ENCODE results near the gene CDPF1. TPM values are rescaled to one million over a fixed set of nuclear protein-coding genes. Genes with fewer than 3 reads are reported as not detected.

Gene CDPF1, protein sequence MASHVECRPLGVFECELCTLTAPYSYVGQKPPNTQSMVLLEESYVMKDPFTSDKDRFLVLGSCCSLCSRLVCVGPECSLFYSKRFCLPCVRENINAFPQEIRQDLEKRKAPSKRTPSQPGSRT
- 10 to 100 TPM; 13.1 to 14.9 TPM for total RNA-seq

DNA sequence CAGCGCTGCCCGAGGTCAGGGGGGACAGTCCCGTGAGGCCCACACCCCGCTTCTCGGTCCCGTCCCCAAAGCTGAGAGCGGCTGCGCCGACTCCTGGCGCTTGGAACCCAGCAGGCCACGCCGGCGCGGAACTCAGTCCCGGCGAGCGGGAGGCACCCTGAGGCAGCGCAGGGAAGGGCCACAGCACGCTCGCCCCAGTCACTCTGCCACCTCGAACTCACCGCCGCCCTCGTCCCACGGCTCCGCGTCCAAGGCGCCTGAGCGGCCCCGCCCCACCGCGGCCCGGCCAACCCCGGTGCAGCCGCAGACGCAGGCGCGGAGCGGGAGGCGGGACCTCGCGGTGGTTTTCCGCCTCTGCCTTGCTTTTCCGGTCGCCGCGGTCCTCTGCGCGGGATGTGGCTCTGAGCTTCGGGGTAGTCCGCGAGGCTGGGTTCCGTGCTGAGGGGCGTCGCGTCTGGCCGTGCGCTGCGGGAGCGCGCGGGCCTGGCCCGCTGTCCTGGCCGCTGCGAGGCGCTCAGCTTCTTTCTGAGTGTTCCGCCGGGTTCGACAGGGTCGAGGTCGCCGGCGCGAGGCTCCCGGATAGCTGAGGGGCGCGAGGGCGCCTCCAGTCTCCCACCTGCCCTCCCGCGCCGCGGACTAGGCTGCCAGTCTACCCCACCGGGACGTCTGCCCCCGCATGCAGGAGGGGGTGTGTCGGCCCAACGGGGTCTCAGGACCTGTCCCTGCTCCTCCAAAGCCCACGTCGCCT, at the start of gene CDPF1:
CDPF1 (minus strand) TSS at position 259 of the 748 bp plus-strand sequence. CDS start 2,009 bp downstream, outside the sequence.
- no peaks in the 10 kb centered on the region for H3K27me3 Mint-ChIP-seq (ENCODE audit: low read depth)
- ATAC-seq (replicated peaks in 1 of 2) (peak; percentile 90 to 95), DNase-seq (peak; percentile 94 to 95)
- peaks cover 1 to 4% of the 10 kb centered on the region in 2 donors for H3K9me3 Mint-ChIP-seq
- peak within 1 kb of the TSS; percentile 74 for H3K27ac Mint-ChIP-seq
- H3K4me1 Mint-ChIP-seq (ENCODE audit: low read depth) = peaks cover 34% of the 10 kb centered on the region
- peaks cover 1 to 3% of the 10 kb centered on the region in 2 donors for H3K36me3 Mint-ChIP-seq (ENCODE audit: insufficient read depth in 2 of 2)
- peak within 1 kb of the TSS; percentile 86 to 89 for H3K4me3 Mint-ChIP-seq

DNA sequence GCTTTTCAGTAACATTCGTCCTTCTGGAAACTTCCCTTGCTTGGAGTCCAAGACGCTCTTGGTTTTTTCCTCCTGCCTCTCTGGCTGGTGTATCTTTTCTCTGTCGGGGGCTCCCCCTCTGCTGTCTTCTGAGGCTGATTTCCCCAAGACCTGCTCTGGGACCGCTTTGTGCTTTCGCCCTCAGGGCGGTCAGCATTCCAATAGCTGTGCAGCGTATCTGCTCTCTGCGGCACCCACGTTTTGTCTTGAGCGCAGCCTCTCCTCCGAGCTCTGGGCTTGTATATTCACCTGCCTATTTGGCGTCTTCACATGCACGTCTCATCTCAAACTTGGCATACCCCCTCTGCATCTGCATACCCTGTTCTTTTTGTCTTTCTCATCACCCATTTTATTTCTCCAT, 49.0 kb upstream of the CDPF1 start:
- H3K4me3 Mint-ChIP-seq = peak overlapping the region; percentile 42 to 94
- no peaks in the 10 kb centered on the region for H3K9me3 Mint-ChIP-seq
- no peaks in the 10 kb centered on the region for H3K27me3 Mint-ChIP-seq (ENCODE audit: low read depth)
- H3K36me3 Mint-ChIP-seq (ENCODE audit: insufficient read depth in 2 of 2) = peaks cover 23 to 34% of the 10 kb centered on the region in 2 donors
- ATAC-seq (replicated peaks in 1 of 2) (no peak), DNase-seq (no peak)
- H3K27ac Mint-ChIP-seq = no peak overlapping the region
- H3K4me1 Mint-ChIP-seq (ENCODE audit: low read depth) = peaks cover 47% of the 10 kb centered on the region

DNA sequence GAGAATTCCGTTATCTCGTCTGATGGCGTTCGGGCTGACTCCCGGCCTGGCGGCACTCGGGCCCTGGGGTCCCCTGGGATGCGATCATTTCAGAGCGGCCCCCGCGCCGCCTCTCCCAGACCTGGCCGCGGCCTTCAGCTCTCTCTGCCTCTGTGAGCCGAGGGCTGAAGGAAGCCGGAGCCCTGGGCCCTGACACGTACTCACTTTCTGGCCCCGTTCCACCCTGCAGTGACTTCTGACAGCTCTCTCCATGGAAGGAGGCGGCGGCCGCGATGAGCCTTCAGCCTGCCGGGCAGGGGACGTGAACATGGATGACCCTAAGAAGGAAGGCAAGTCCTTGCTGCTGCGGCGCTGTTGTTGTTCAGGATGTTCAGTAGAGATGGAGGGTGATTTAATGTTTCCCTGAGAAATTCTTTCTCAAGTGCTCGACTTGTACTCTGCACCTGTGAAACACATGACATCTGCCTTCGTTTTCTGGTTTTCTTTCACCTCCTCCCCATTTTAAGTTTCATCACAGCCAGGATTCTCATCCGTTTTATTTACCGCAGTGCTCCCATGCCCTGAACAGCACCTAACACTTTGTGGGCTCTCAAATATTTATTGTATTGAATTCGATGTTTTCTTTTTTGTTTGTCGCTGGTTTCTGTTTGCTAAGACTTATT, 47.2 kb upstream of the CDPF1 start:
- DNase-seq (peak; percentile 21 to 28), ATAC-seq (replicated peaks in 1 of 2) (peak; percentile 13 to 16)
- peaks cover 21 to 29% of the 10 kb centered on the region in 2 donors for H3K36me3 Mint-ChIP-seq (ENCODE audit: insufficient read depth in 2 of 2)
- H3K27ac Mint-ChIP-seq = peak overlapping the region; percentile 80
- peak overlapping the region; percentile 94 to 98 for H3K4me3 Mint-ChIP-seq
- no peaks in the 10 kb centered on the region for H3K27me3 Mint-ChIP-seq (ENCODE audit: low read depth)
- H3K4me1 Mint-ChIP-seq (ENCODE audit: low read depth) = peaks cover 47% of the 10 kb centered on the region
- no peaks in the 10 kb centered on the region for H3K9me3 Mint-ChIP-seq

DNA sequence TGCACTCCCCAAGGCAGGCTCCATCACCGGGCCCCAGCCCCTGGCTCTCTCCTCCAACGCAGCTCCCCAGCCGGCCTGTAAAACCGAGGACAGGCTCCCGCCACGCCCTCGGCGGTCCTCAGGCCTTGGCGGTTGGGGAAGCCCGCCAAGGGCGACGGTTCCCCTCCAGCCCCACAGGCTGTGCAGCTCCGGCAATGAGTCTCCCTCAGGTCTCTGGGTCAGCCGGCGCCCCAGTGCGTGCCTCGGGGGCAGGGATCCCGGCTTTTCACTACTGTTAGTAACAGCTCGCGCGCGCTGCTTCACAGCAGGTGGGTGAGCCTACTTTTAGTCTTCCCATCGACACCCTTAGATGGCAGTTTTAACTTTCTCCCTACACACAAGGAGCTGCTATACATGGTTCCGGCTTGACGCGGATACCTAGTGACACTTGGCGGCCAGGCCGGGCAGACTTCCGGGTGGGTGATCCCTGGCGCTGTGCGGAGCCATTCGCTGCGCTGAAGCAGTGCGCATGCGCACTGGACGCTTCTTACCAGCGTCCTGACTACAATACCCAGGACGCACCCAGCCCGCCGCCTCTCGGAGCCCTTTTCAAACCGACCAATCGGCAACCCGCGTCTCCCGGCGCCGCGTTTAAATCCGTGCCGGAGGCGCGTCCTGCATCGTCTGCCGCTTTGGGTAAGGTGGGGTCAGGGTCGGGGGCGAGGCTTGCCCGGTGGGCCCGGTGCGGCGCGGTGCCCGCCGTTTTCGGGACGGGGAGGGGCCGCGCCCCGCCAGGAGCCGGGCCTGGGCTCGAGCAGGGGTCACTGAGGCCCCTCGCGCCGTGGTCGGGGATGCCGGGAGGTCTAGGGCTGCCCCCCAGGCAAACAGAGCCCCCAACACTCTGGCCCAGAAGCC, 46.4 kb upstream of the CDPF1 start, which contains the start of gene GTSE1:
GTSE1 (plus strand) TSS at position 614 of the 894 bp plus-strand sequence. CDS start 531 bp downstream, outside the sequence.
- peaks cover 23 to 31% of the 10 kb centered on the region in 2 donors for H3K36me3 Mint-ChIP-seq (ENCODE audit: insufficient read depth in 2 of 2)
- DNase-seq (peak; percentile 97), ATAC-seq (replicated peaks in 1 of 2) (peak; percentile 98)
- H3K4me1 Mint-ChIP-seq (ENCODE audit: low read depth) = peaks cover 47% of the 10 kb centered on the region
- no peaks in the 10 kb centered on the region for H3K9me3 Mint-ChIP-seq
- no peaks in the 10 kb centered on the region for H3K27me3 Mint-ChIP-seq (ENCODE audit: low read depth)
- H3K27ac Mint-ChIP-seq = peak within 1 kb of the TSS; percentile 97
- H3K4me3 Mint-ChIP-seq = peak within 1 kb of the TSS; percentile 94 to 98

DNA sequence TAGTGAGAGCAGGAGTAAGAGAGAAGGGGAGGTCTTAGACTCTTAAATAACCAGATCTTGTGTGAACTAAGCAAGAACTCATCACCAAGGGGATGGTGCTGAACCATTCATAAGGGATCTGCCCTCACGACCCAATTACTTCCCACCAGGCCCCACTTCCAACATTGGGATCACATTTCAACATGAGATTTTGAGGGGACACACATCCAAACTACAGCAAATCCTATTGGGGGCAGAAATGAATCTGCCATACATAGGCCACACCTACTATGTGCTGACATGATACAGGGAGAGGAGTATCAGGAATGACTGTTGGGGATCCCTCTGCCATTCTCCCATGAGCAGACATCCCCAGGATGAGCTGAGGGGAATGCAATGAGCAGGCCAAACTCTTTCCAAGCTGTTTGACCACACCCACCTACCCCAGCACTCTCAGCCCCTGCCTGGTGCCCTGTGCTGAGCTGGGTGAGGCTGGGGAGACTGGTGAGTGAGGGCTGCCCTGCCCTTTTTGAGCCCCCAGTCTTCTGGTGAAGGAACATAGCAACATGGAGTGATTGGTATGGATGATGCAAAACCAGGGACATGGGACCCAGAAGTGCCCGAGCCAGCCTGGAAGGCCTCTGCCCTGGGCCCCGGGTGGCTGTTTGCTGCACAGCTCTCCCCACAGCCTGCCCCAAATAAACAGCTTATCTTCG, 45.3 kb upstream of the CDPF1 start:
- H3K4me3 Mint-ChIP-seq = peak overlapping the region; percentile 94 to 98
- ATAC-seq (replicated peaks in 1 of 2) (no peak), DNase-seq (no peak)
- H3K27ac Mint-ChIP-seq = no peak overlapping the region
- peaks cover 45% of the 10 kb centered on the region for H3K4me1 Mint-ChIP-seq (ENCODE audit: low read depth)
- H3K27me3 Mint-ChIP-seq (ENCODE audit: low read depth) = no peaks in the 10 kb centered on the region
- no peaks in the 10 kb centered on the region for H3K9me3 Mint-ChIP-seq
- H3K36me3 Mint-ChIP-seq (ENCODE audit: insufficient read depth in 2 of 2) = peaks cover 19 to 25% of the 10 kb centered on the region in 2 donors

DNA sequence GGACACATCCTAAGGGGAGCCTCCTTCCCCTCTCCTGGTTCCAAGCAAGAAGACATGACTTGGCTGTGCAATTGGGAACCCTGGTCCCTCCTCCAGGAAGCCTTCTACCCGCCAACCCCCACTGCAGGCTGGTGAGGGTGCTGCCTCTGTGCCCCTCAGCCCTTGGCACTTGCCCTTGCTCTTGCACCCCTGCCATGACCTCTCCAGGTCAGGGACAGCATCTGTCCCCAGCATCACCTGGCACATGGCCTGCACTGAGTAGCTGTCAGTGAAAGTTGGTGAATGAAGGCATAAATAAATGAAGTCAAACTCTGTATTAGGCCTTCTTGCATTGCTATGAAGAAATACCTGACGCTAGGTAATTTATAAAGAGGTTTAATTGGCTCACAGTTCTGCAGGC, 44.7 kb upstream of the CDPF1 start:
- H3K4me3 Mint-ChIP-seq = peak overlapping the region; percentile 94 to 98
- H3K9me3 Mint-ChIP-seq = no peaks in the 10 kb centered on the region
- peaks cover 18 to 22% of the 10 kb centered on the region in 2 donors for H3K36me3 Mint-ChIP-seq (ENCODE audit: insufficient read depth in 2 of 2)
- no peak for DNase-seq
- H3K27me3 Mint-ChIP-seq (ENCODE audit: low read depth) = no peaks in the 10 kb centered on the region
- H3K4me1 Mint-ChIP-seq (ENCODE audit: low read depth) = peaks cover 44% of the 10 kb centered on the region
- H3K27ac Mint-ChIP-seq = no peak overlapping the region
- no peak for ATAC-seq (replicated peaks in 1 of 2)

DNA sequence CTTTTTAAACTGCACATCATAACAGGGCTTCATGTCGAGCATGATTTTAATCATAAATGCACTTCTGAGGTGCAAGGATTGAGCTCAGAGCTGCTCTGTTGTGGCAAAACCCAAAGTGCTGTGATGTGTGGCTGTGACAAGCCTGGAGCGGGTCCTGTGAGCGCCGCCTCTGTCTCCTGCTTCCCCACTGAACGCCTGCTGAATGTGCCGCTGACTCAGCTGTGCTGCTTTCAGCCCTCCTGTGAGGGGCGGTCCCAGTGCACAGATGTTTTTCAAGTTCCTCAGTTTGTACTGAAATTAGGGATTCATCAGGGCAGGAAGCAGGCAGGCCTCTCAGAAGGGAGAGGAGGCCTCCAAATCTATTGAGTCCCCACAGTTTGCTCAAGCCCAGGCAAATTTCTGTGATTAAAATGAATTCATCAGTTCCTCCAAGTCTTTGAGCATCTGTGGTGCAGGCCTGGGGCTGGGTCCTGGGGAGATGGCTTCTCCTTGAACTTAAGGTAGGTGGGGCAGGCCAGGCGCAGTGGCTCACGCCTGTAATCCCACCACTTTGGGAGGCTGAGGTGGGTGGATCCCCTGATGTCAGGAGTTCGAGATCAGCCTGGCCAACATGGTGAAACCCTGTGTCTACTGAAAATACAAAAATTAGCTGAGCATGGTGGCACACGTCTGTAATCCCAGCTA, 43.6 kb upstream of the CDPF1 start:
- ATAC-seq (replicated peaks in 1 of 2) (no peak), DNase-seq (peak in 1 of 2 donors; percentile 45)
- peaks cover 11 to 12% of the 10 kb centered on the region in 2 donors for H3K36me3 Mint-ChIP-seq (ENCODE audit: insufficient read depth in 2 of 2)
- H3K27me3 Mint-ChIP-seq (ENCODE audit: low read depth) = no peaks in the 10 kb centered on the region
- no peak overlapping the region for H3K4me3 Mint-ChIP-seq
- H3K27ac Mint-ChIP-seq = no peak overlapping the region
- no peaks in the 10 kb centered on the region for H3K9me3 Mint-ChIP-seq
- peaks cover 42% of the 10 kb centered on the region for H3K4me1 Mint-ChIP-seq (ENCODE audit: low read depth)

DNA sequence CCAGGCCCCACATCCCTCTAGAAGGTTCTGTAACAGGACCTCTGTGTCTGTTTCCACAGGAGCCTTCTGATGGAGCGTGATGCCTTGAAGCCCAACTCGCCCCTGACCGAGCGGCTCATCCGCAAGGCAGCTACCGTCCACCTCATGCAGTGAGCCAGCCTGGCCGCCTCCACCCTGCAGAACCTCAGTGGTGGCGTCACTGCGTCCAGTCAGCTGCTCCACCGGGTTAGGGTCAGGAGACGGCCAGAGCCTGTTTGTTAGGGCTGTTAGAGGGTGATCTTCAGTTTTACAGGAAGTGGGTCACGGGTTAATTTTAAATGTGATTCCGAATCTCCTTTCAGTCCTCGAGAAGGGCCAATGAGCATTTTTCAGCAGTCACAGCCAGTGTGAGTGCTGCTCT, 42.6 kb upstream of the CDPF1 start:
- Mint-ChIP-seq H3K4me1 (ENCODE audit: low read depth) (peaks cover 38% of the 10 kb centered on the region), H3K27ac (no peak overlapping the region), H3K36me3 (ENCODE audit: insufficient read depth in 2 of 2) (peaks cover 8 to 10% of the 10 kb centered on the region in 2 donors), H3K27me3 (ENCODE audit: low read depth) (no peaks in the 10 kb centered on the region), H3K4me3 (no peak overlapping the region), H3K9me3 (no peaks in the 10 kb centered on the region)
- ATAC-seq (replicated peaks in 1 of 2) (no peak), DNase-seq (no peak)

DNA sequence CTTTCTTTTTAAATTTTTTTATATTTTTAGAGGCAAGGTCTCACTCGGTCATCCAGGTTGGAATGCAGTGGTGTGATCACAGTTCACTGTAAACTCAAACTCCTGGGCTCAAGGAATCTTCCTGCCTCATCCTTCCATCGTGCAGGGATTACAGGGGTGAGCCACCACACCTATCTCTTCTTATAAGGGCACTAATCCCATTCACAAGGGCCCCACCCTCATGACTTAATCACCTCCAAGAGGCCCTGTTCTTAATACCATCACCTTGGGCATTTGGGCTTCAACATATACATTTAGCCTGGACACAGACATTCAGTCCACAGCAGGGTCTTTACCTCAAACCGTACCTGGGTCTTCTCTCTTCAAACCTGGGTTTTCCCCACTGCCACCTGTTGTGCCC, 42.1 kb upstream of the CDPF1 start:
- H3K27me3 Mint-ChIP-seq (ENCODE audit: low read depth) = no peaks in the 10 kb centered on the region
- H3K9me3 Mint-ChIP-seq = no peaks in the 10 kb centered on the region
- peaks cover 38% of the 10 kb centered on the region for H3K4me1 Mint-ChIP-seq (ENCODE audit: low read depth)

DNA sequence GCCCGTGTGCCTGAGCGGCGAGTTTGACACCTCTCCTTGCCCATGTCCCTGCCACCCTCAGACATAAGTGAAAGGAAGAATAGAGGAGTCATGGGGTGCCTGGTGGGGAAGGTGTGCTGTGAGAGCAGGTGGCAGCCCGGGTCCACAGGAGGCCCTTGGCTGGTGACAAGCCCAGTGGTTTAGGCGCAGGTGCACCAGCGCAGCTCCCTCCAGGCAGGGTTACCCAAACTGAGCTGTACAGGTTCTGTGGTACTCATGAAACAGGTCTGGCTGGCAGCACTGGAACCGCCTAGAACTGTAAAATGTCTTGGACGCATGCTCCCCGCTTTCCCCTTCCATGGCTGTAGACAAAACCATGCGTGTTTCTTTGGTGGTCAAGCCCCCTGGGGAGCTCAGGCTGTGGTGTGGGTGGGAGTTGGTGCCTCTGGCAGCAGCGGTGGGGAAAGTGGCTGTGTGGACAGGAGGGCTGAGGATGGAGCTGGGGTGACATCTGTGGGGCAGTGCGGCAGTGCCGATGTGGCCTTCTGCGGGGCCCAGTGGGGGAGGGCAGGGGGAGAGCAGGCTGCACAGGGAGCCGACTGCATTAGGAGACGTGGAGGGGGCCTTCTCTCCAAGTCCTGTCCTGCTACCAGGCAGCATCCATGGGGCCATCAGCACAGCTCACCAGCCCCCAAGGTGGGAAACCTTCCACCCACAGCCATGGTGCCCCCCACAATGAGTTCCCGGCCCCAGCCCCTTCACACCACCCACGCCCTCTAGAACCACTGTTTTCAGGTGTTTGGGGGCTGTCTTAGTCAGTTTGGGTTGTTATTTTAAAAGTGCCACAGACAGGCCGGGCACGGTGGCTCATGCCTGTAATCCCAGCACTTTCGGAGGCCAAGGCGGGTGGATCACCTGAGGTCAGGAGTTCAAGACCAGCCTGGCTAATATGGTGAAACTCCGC, 41.0 kb upstream of the CDPF1 start:
- DNase-seq (no peak), ATAC-seq (replicated peaks in 1 of 2) (no peak)
- Mint-ChIP-seq H3K9me3 (no peaks in the 10 kb centered on the region), H3K27ac (no peak overlapping the region), H3K4me1 (ENCODE audit: low read depth) (peaks cover 33% of the 10 kb centered on the region), H3K4me3 (no peak overlapping the region), H3K27me3 (ENCODE audit: low read depth) (no peaks in the 10 kb centered on the region), H3K36me3 (ENCODE audit: insufficient read depth in 2 of 2) (peaks cover 5 to 6% of the 10 kb centered on the region in 2 donors)

More for the DNA sequence above, 42.1 kb upstream of the CDPF1 start:
- Mint-ChIP-seq H3K36me3 (ENCODE audit: insufficient read depth in 2 of 2) (peaks cover 5 to 6% of the 10 kb centered on the region in 2 donors), H3K4me3 (no peak overlapping the region), H3K27ac (no peak overlapping the region)
- no peak for ATAC-seq (replicated peaks in 1 of 2)
- DNase-seq = no peak
